ENCODE data around the gene C1orf226. TPM values are rescaled to one million over a fixed set of nuclear protein-coding genes. Genes with fewer than 3 reads are reported as not detected.

The C1orf226 gene
- total and polyA plus RNA-seq, 5 donors from 2014 or later, result 0.10 to 0.14 TPM; not detected in 3

- Mint-ChIP-seq H3K36me3 (no peaks in the 10 kb centered on the region), H3K4me1 (peaks cover 0 to 5% (median 0%) of the 10 kb centered on the region in 4 donors), H3K9me3 (no peaks in the 10 kb centered on the region), H3K27ac (no peak overlapping the region), H3K27me3 (peaks cover 11% of the 10 kb centered on the region), H3K4me3 (no peak overlapping the region)
- H3K9me3 ChIP-seq (ENCODE audit: control insufficient read depth in 2 of 2, low read length in 2 of 2), result no peaks in the 10 kb centered on the region
- no peak for DNase-seq
- H3K4me3 ChIP-seq (ENCODE audit: low read depth, low read length), result no peak overlapping the region
- ATAC-seq (ENCODE audit: low read depth in 2 of 2), result no peak
- H3K4me1 ChIP-seq (ENCODE audit: control insufficient read depth, insufficient read depth, low read length, poor library complexity, severe bottlenecking), result no peaks in the 10 kb centered on the region
- no peak overlapping the region for H3K27ac ChIP-seq (ENCODE audit: insufficient read depth, low read length, poor library complexity, severe bottlenecking)
- no peaks in the 10 kb centered on the region for H3K27me3 ChIP-seq (ENCODE audit: control insufficient read depth, insufficient read depth, low read length)
- no peaks in the 10 kb centered on the region for H3K36me3 ChIP-seq (ENCODE audit: control insufficient read depth, insufficient read depth, low read length)
Observed at GRCh38 chr1:162390396-162391185, 9.1 kb downstream of the C1orf226 start.

DNA sequence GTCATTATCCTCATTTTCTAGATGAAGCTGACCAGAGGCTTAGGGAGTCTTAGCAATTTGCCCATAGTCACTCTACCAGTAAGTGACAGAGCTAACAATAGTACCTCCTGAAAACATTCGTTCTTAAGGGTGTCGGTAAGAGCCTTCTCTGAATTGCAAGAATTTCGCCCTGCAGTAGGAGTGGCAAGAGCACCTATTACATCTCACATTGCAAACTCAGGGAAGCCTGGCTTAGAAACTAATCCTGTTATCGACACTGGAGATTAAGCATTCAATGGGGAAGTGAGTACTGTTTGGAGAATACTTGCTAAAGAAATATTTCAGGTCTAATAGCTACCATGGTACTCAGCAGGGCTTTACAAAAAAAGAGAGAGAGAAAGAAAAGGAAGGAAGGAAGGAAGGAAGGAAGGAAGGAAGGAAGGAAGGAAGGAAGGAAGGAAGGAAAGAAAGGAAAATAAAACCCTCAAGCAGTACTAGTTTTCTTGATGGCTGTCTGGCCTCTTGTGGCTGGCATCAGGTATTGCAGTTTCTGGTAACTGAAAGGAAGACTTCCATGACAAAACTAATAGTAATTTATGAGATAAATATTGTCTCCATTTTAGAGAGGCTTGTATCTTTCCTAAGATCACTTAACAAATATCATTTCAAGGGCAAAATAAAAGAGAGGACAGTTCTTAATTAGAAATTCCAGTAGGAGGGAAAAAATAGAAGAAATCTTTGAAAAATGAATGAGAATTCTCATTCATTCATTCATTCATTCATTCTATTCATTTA lies 10.4 kb downstream of the C1orf226 start:
- Mint-ChIP-seq H3K9me3 (no peaks in the 10 kb centered on the region), H3K27ac (no peak overlapping the region), H3K27me3 (peaks cover 11% of the 10 kb centered on the region), H3K4me3 (no peak overlapping the region), H3K4me1 (peaks cover 0 to 5% (median 0%) of the 10 kb centered on the region in 4 donors), H3K36me3 (no peaks in the 10 kb centered on the region)
- peak in 2 of 3 donors; percentile 5 to 37 for DNase-seq
- Histone ChIP-seq H3K4me1 (ENCODE audit: control insufficient read depth, insufficient read depth, low read length, poor library complexity, severe bottlenecking) (no peaks in the 10 kb centered on the region), H3K4me3 (ENCODE audit: low read depth, low read length) (no peak overlapping the region), H3K36me3 (ENCODE audit: control insufficient read depth, insufficient read depth, low read length) (no peaks in the 10 kb centered on the region), H3K27me3 (ENCODE audit: control insufficient read depth, insufficient read depth, low read length) (peaks cover 3% of the 10 kb centered on the region), H3K27ac (ENCODE audit: insufficient read depth, low read length, poor library complexity, severe bottlenecking) (no peak overlapping the region), H3K9me3 (ENCODE audit: control insufficient read depth in 2 of 2, low read length in 2 of 2) (no peaks in the 10 kb centered on the region)
- ATAC-seq (ENCODE audit: low read depth in 2 of 2), result no peak

DNA sequence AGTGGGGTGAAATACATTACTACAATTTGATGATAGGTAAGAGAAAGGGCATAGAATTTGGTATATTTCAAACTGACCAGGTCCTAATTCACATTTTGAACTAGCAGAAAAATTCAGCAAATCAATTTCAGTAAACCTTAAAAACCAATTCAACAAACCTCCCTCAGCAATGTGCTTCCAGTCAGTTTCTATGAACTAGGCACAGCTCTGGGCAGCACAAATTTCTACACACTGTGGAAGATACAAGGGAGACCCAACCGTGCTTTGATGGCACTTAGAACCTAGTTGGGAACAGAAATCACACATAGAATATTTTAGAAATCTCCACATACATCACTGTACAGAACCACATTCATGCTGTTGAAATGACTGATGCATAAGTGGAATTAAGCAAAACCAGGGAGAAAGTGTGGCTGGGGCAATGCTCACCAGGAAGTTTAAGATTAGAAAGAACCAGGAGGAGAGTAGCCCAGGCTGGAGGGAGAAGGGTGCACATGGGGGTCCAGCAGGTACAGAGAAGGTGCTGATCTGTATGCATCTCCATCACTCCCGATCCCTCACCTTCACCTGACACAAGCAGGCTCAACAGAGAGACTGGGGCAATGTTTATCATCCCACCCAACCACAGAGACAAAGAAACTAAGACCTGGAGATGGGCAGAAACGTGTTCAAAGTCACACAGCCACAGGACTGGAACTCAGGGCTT lies 14.8 kb downstream of the C1orf226 start:
- Histone ChIP-seq H3K4me1 (ENCODE audit: control insufficient read depth, insufficient read depth, low read length, poor library complexity, severe bottlenecking) (no peaks in the 10 kb centered on the region), H3K36me3 (ENCODE audit: control insufficient read depth, insufficient read depth, low read length) (no peaks in the 10 kb centered on the region), H3K27ac (ENCODE audit: insufficient read depth, low read length, poor library complexity, severe bottlenecking) (no peak overlapping the region), H3K4me3 (ENCODE audit: low read depth, low read length) (no peak overlapping the region), H3K27me3 (ENCODE audit: control insufficient read depth, insufficient read depth, low read length) (peaks cover 5% of the 10 kb centered on the region), H3K9me3 (ENCODE audit: control insufficient read depth in 2 of 2, low read length in 2 of 2) (no peaks in the 10 kb centered on the region)
- H3K27me3 Mint-ChIP-seq, result peaks cover 9% of the 10 kb centered on the region
- H3K36me3 Mint-ChIP-seq, result no peaks in the 10 kb centered on the region
- no peak overlapping the region for H3K4me3 Mint-ChIP-seq
- no peak overlapping the region for H3K27ac Mint-ChIP-seq
- ATAC-seq (ENCODE audit: low read depth in 2 of 2) (no peak), DNase-seq (no peak)
- H3K9me3 Mint-ChIP-seq, result peaks cover 0 to 2% (median 0%) of the 10 kb centered on the region in 7 donors
- H3K4me1 Mint-ChIP-seq, result peaks cover 0 to 5% (median 0%) of the 10 kb centered on the region in 4 donors

GRCh38 chr1:162397039-162397448 lies 15.5 kb downstream of the C1orf226 start:
- Mint-ChIP-seq H3K27me3 (peaks cover 8% of the 10 kb centered on the region), H3K4me1 (peaks cover 0 to 3% (median 0%) of the 10 kb centered on the region in 4 donors), H3K9me3 (peaks cover 0 to 2% (median 0%) of the 10 kb centered on the region in 7 donors), H3K4me3 (no peak overlapping the region), H3K36me3 (no peaks in the 10 kb centered on the region), H3K27ac (no peak overlapping the region)
- Histone ChIP-seq H3K4me3 (ENCODE audit: low read depth, low read length) (no peak overlapping the region), H3K27me3 (ENCODE audit: control insufficient read depth, insufficient read depth, low read length) (peaks cover 5% of the 10 kb centered on the region), H3K9me3 (ENCODE audit: control insufficient read depth in 2 of 2, low read length in 2 of 2) (no peaks in the 10 kb centered on the region), H3K36me3 (ENCODE audit: control insufficient read depth, insufficient read depth, low read length) (no peaks in the 10 kb centered on the region), H3K4me1 (ENCODE audit: control insufficient read depth, insufficient read depth, low read length, poor library complexity, severe bottlenecking) (no peaks in the 10 kb centered on the region), H3K27ac (ENCODE audit: insufficient read depth, low read length, poor library complexity, severe bottlenecking) (no peak overlapping the region)
- DNase-seq, result no peak
- no peak for ATAC-seq (ENCODE audit: low read depth in 2 of 2)

DNA sequence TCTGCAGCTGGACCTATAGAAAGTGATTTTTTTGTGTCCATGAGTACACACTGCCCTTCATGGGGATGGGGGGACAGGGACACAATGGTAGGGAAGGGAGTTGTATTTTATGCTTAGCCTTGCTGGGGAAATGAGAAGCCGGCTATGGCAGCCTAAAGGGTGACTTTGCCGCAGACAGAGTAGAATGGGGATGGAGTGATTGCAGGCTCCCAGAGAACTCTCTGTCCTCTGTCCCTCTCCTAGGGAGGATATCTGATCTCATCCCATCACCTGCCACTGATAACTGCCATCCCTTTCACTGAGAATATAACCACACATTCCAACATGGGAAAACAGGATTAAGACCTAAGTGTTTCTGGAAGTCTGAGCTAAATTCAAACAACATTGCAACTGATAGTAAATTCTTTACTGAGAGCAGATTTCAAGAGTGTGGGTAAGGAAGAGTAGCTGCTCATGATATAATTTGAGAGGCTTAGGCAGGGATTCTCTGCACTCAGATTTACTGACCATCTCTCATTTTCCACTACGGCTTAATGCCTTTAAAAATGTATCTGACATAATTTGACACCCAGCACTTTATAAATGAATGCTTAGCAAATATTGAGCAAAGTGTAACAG lies 16.5 kb downstream of the C1orf226 start:
- Histone ChIP-seq H3K36me3 (ENCODE audit: control insufficient read depth, insufficient read depth, low read length) (no peaks in the 10 kb centered on the region), H3K4me3 (ENCODE audit: low read depth, low read length) (no peak overlapping the region), H3K9me3 (ENCODE audit: control insufficient read depth in 2 of 2, low read length in 2 of 2) (no peaks in the 10 kb centered on the region), H3K27me3 (ENCODE audit: control insufficient read depth, insufficient read depth, low read length) (peaks cover 5% of the 10 kb centered on the region), H3K27ac (ENCODE audit: insufficient read depth, low read length, poor library complexity, severe bottlenecking) (no peak overlapping the region), H3K4me1 (ENCODE audit: control insufficient read depth, insufficient read depth, low read length, poor library complexity, severe bottlenecking) (no peaks in the 10 kb centered on the region)
- no peaks in the 10 kb centered on the region for H3K36me3 Mint-ChIP-seq
- no peak for ATAC-seq (ENCODE audit: low read depth in 2 of 2)
- no peak for DNase-seq
- H3K27me3 Mint-ChIP-seq, result peaks cover 4% of the 10 kb centered on the region
- H3K4me3 Mint-ChIP-seq, result no peak overlapping the region
- no peaks in the 10 kb centered on the region for H3K4me1 Mint-ChIP-seq
- H3K9me3 Mint-ChIP-seq, result peaks cover 0 to 2% (median 0%) of the 10 kb centered on the region in 7 donors
- H3K27ac Mint-ChIP-seq, result no peak overlapping the region

DNA sequence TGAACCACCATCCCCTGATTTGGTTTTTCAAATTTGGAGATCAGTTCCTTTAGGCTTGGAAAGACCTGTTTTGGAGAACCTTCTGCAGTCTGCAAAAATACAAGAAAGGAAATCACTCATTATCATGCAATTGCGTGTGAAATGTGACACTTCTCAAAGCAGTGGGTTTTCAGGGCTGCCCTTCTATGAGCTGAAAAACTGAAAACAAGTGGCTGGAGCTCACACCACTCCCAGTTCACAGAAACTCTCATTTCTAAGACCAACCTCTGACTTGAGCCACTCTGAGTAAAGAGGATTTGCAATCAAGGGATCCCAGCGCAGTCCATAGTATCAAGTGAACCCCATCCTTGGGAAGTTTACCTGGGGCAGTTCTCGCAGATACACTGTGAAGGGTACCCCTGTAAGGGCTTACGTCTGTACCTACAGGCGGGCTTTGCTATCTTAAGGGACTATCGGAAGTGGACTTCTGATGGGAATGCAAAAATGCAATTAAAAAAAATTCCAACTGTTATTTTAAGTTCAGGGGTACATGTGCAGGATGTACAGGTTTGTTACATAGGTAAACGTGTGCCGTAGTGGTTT lies 17.6 kb downstream of the C1orf226 start:
- Mint-ChIP-seq H3K4me1 (no peaks in the 10 kb centered on the region), H3K4me3 (no peak overlapping the region), H3K27ac (no peak overlapping the region), H3K36me3 (no peaks in the 10 kb centered on the region), H3K27me3 (peaks cover 4% of the 10 kb centered on the region), H3K9me3 (peaks cover 0 to 2% (median 0%) of the 10 kb centered on the region in 7 donors)
- peaks cover 7% of the 10 kb centered on the region for H3K27me3 ChIP-seq (ENCODE audit: control insufficient read depth, insufficient read depth, low read length)
- no peak overlapping the region for H3K4me3 ChIP-seq (ENCODE audit: low read depth, low read length)
- no peaks in the 10 kb centered on the region for H3K9me3 ChIP-seq (ENCODE audit: control insufficient read depth in 2 of 2, low read length in 2 of 2)
- no peak overlapping the region for H3K27ac ChIP-seq (ENCODE audit: insufficient read depth, low read length, poor library complexity, severe bottlenecking)
- no peaks in the 10 kb centered on the region for H3K36me3 ChIP-seq (ENCODE audit: control insufficient read depth, insufficient read depth, low read length)
- H3K4me1 ChIP-seq (ENCODE audit: control insufficient read depth, insufficient read depth, low read length, poor library complexity, severe bottlenecking), result no peaks in the 10 kb centered on the region
- ATAC-seq (ENCODE audit: low read depth in 2 of 2), result no peak
- no peak for DNase-seq

- Mint-ChIP-seq H3K36me3 (no peaks in the 10 kb centered on the region), H3K4me1 (no peaks in the 10 kb centered on the region), H3K27me3 (peaks cover 4% of the 10 kb centered on the region), H3K9me3 (peaks cover 0 to 2% (median 0%) of the 10 kb centered on the region in 7 donors), H3K27ac (no peak overlapping the region), H3K4me3 (no peak overlapping the region)
- DNase-seq, result no peak
- H3K9me3 ChIP-seq (ENCODE audit: control insufficient read depth in 2 of 2, low read length in 2 of 2), result no peaks in the 10 kb centered on the region
- H3K27ac ChIP-seq (ENCODE audit: insufficient read depth, low read length, poor library complexity, severe bottlenecking), result no peak overlapping the region
- no peak for ATAC-seq (ENCODE audit: low read depth in 2 of 2)
- no peaks in the 10 kb centered on the region for H3K4me1 ChIP-seq (ENCODE audit: control insufficient read depth, insufficient read depth, low read length, poor library complexity, severe bottlenecking)
- H3K36me3 ChIP-seq (ENCODE audit: control insufficient read depth, insufficient read depth, low read length), result no peaks in the 10 kb centered on the region
- H3K4me3 ChIP-seq (ENCODE audit: low read depth, low read length), result no peak overlapping the region
- peaks cover 7% of the 10 kb centered on the region for H3K27me3 ChIP-seq (ENCODE audit: control insufficient read depth, insufficient read depth, low read length)
Observed at GRCh38 chr1:162400790-162401355, 19.3 kb downstream of the C1orf226 start.
